ENCODE measurements around the gene SNX20. TPM values are rescaled to one million over a fixed set of nuclear protein-coding genes. Genes with fewer than 3 reads are reported as not detected.
A peak's percentile ranks its signal among the peaks of the same experiment; 100 is the strongest.

Gene SNX20
- total RNA-seq, 1 donor from 2014 or later = 34.9 TPM

DNA sequence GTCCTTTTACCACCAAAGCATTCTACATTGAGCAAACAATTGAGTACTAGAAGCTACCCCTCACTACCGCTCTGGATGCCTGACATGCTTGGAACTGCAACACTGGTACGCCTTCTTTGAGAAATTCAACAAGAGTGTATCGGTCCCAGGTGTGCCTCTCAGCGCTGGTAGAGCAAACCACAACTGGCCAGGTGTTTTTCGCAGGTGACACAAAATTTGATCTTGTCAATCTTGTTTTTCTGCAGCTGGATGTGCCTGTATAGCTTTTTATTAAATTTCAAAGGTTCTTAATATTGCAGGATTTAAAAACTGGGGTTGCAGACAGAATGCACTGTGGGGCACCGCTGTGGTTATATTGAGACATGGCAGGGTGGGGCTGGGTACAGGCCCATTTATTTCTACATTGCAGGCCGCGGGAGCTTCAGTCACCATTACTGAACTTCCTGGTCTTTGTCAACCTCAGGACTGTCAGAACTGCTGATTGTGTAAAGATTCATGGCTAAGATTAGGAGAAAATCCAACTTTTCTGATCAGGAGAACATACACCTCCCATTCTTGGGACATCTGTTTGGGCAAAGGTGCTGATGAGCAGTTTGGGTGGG, 4.5 kb upstream of the SNX20 start:
- Mint-ChIP-seq H3K4me1 (ENCODE audit: low read depth) (peaks cover 56% of the 10 kb centered on the region), H3K36me3 (ENCODE audit: low read depth) (peaks cover 3% of the 10 kb centered on the region), H3K27me3 (ENCODE audit: low read depth) (no peaks in the 10 kb centered on the region), H3K9me3 (no peaks in the 10 kb centered on the region), H3K27ac (peak overlapping the region; percentile 86), H3K4me3 (ENCODE audit: low read depth) (no peak overlapping the region)
- intact Hi-C loops (cut with micrococcal nuclease) = loop anchor here (1.0 to 2.0 kb wide), 2 partner anchors 13 to 23 kb away; no protein-coding TSS in a partner anchor
- no peak for DNase-seq (ENCODE audit: low spot score)

DNA sequence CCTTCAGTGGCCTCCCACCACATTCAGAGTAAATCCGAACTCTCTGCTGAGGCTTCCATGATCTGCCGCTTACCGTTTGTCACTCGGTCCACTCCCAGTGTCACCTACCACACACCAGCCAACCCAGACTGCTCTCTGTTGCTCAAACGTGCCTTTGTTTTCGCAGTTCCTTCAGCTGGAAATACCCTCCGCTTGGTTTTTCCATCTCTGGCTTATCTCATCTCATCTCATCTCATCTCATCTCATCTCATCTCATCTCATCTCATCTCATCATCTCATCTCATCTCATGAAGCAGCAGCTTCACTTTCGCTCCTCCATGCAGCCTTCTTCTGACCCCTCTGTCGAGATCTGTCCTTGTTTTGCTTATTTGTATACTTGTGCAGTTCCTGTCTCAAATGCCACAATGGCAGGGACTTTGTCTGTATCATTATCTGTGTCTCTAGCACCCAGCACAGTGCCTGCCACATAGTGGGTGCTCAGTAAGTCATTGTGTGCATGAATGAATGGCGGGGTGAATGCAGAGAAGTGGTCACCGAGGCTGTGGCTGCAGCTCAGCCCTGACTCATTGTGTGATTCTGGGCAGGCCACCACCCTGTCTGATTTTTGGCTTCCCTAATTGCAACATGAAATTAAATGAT, 3.8 kb upstream of the SNX20 start:
- Mint-ChIP-seq H3K36me3 (ENCODE audit: low read depth) (peaks cover 6% of the 10 kb centered on the region), H3K9me3 (no peaks in the 10 kb centered on the region), H3K4me1 (ENCODE audit: low read depth) (peaks cover 58% of the 10 kb centered on the region), H3K27me3 (ENCODE audit: low read depth) (no peaks in the 10 kb centered on the region), H3K4me3 (ENCODE audit: low read depth) (peak overlapping the region; percentile 48), H3K27ac (peak overlapping the region; percentile 86)
- intact Hi-C loops (cut with micrococcal nuclease) = loop anchor here (1.0 to 2.0 kb wide), 3 partner anchors 13 to 62 kb away; no protein-coding TSS in a partner anchor
- no peak for DNase-seq (ENCODE audit: low spot score)

DNA sequence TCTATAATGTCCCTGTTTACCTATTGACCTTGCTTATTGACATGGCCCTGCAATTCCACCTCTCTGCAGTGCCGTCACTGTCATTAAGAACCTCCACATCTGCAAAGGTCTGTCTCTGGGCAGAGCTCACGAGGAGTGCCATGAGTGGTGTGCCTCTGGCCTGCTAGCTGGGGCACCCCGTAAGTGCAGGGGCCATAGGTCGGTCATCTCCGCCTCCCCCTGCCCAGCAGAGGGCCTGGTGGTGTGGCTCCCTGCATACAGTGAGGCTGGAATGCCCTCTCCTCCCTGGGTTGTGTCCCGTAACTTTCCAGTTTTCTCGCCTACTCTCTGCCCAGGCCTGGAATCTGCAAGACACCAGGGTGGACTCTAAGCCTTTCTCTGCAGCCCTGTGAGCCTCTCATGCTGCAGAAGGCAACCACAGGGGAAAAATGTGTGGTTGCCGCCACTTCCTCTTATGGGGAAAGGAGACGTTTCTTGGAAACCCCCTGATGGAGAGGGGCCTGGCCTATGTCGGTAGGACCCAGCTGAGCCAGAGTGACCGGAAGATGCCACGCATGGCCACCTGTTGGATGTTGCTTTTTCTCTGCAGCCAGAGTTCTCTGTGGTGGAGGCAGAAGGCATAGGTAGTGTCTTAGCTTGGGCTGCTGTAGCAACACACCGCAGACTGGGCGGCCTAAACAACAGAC, 2.7 kb upstream of the SNX20 start:
- Mint-ChIP-seq H3K27me3 (ENCODE audit: low read depth) (no peaks in the 10 kb centered on the region), H3K9me3 (no peaks in the 10 kb centered on the region), H3K4me3 (ENCODE audit: low read depth) (peak overlapping the region; percentile 45), H3K27ac (peak overlapping the region; percentile 86), H3K4me1 (ENCODE audit: low read depth) (peaks cover 58% of the 10 kb centered on the region), H3K36me3 (ENCODE audit: low read depth) (peaks cover 12% of the 10 kb centered on the region)
- intact Hi-C loops (cut with micrococcal nuclease) = loop anchor here (1.0 to 2.0 kb wide), 3 partner anchors 17 to 63 kb away; no protein-coding TSS in a partner anchor
- peak; percentile 61 for DNase-seq (ENCODE audit: low spot score)

DNA sequence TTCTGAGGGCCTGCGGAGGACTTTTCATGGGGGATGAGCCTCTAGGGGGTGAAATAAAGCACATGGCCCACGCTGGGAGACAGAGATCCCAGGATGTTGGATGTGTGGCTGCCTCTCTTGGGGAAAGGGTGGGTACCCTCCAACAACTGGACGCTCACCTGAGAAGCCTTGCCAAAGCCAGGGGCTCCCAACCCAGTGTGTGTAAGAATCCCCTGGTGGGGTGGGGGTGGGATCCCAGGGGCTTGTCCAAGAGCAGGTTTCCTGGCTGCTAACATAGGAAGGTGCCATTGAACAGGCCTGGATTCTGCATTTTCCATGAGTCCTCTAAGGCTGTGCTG, 587 bp downstream of the SNX20 start:
- H3K9me3 Mint-ChIP-seq = no peaks in the 10 kb centered on the region
- peak overlapping the region; percentile 87 for H3K4me3 Mint-ChIP-seq (ENCODE audit: low read depth)
- H3K27me3 Mint-ChIP-seq (ENCODE audit: low read depth) = no peaks in the 10 kb centered on the region
- DNase-seq (ENCODE audit: low spot score) = no peak
- H3K36me3 Mint-ChIP-seq (ENCODE audit: low read depth) = peaks cover 45% of the 10 kb centered on the region
- peaks cover 77% of the 10 kb centered on the region for H3K4me1 Mint-ChIP-seq (ENCODE audit: low read depth)
- peak overlapping the region; percentile 77 for H3K27ac Mint-ChIP-seq
- intact Hi-C loops (cut with micrococcal nuclease) = no loop called here

DNA sequence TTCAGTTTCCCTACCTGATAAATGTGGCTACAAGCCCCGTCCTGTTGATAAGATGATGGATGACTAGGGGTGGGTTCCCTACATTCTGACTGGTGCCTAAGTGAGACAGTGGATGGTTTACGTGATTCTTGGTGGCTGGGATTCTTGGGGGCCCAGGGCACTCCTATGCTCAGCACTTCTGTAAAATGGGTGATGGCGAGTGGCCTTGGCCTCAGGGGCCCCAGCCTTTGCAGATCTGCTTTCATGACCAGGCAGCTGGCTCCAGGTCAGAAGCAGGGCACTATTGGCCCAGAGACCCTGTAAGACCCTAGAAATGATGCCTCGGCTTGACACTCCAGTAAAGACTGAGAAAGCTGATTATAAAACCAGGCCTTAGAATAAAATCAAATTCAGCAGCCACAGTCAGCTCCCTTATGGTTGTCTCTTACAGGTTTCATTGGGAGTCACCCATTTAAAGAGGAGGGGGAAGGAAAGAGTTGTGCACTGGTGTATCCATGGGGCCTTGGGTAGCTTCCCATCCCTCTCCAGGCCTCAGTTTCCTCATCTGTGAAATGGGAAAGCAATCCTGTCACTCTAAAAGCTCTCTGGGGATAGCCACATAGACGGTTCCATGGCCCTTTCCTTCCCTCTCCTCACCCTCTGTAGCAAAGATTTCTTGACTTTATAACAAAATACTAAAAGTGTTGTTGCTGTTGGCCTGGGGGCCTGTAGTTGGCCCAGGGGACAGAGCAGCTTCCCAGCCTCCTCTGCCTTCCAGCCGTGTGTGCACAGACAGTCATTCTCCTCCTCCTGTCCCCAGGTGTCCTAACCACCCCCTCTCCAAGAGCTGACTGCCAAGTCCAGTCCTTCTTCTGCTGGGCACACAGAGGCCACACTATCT, 1.2 kb downstream of the SNX20 start:
- H3K27ac Mint-ChIP-seq = peak overlapping the region; percentile 77
- DNase-seq (ENCODE audit: low spot score) = no peak
- H3K27me3 Mint-ChIP-seq (ENCODE audit: low read depth) = no peaks in the 10 kb centered on the region
- intact Hi-C loops (cut with micrococcal nuclease) = no loop called here
- H3K36me3 Mint-ChIP-seq (ENCODE audit: low read depth) = peaks cover 50% of the 10 kb centered on the region
- H3K4me1 Mint-ChIP-seq (ENCODE audit: low read depth) = peaks cover 71% of the 10 kb centered on the region
- H3K4me3 Mint-ChIP-seq (ENCODE audit: low read depth) = peak overlapping the region; percentile 87
- no peaks in the 10 kb centered on the region for H3K9me3 Mint-ChIP-seq

DNA sequence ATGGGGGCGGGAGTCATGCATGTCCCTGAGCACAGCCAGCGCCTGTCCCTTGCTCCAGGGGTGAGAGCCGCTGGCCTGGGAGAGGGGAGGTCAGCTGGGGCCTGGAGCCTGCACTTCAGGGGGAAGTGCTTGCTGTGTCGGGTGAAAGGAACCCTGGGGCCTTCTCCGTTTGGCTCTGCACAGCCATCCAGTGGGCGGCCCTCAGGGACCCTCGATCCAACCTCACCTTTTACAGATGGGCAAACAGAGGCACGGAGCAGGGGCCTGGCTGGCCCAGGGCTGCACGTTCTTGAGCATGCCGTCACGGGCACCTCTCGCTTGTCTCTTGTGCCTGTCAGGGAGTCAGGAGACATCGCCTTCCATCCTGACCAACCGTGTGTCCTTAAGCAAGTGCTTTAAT, 1.8 kb downstream of the SNX20 start:
- Mint-ChIP-seq H3K36me3 (ENCODE audit: low read depth) (peaks cover 55% of the 10 kb centered on the region), H3K4me1 (ENCODE audit: low read depth) (peaks cover 64% of the 10 kb centered on the region), H3K9me3 (no peaks in the 10 kb centered on the region), H3K27me3 (ENCODE audit: low read depth) (no peaks in the 10 kb centered on the region), H3K27ac (peak overlapping the region; percentile 80), H3K4me3 (ENCODE audit: low read depth) (peak overlapping the region; percentile 87)
- intact Hi-C loops (cut with micrococcal nuclease) = no loop called here
- DNase-seq (ENCODE audit: low spot score) = no peak

DNA sequence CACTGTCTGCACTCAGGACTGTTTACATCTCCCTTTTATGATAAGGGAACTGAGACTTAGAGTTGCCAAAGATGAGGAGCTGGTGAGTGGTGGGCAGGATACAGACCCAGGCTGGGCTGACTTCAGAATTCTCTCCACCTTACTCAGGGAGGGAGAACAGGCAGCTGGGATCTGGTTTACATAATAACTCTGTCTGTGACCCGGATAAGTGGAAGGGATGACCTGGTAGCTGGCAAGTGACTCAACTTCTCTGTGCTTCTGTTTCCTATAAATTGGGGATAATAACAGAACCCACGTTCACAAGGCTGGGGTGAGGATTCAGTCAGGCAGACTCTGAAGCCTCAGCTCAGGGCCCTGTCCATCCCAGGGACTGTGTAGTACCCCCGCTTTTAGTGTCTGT, 2.6 kb downstream of the SNX20 start:
- H3K27ac Mint-ChIP-seq = peak overlapping the region; percentile 80
- H3K27me3 Mint-ChIP-seq (ENCODE audit: low read depth) = no peaks in the 10 kb centered on the region
- H3K4me1 Mint-ChIP-seq (ENCODE audit: low read depth) = peaks cover 57% of the 10 kb centered on the region
- peak overlapping the region; percentile 68 for H3K4me3 Mint-ChIP-seq (ENCODE audit: low read depth)
- H3K36me3 Mint-ChIP-seq (ENCODE audit: low read depth) = peaks cover 62% of the 10 kb centered on the region
- no peak for DNase-seq (ENCODE audit: low spot score)
- intact Hi-C loops (cut with micrococcal nuclease) = no loop called here
- H3K9me3 Mint-ChIP-seq = peaks cover 3% of the 10 kb centered on the region

DNA sequence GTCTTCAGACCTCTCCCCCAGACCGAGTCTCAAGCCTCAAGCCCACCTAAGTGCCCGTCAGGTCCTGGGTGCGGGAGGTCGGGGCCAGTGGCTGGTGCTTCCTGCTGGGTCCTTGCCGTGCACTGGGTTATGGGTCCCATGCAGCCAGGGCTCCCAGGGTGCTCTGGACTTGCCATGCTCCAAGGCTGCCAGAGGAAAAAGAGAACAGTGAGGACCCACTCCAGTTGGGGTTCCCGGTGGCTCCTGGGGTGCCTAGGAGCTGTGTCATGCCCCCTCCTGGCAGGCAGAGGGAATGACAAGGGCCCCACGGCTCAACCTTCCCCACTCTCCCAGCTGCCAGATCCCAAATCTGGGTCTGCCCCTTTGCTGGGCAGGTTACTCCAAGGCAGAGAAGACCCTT, 3.8 kb downstream of the SNX20 start:
- intact Hi-C loops (cut with micrococcal nuclease) = no loop called here
- Mint-ChIP-seq H3K4me1 (ENCODE audit: low read depth) (peaks cover 45% of the 10 kb centered on the region), H3K9me3 (peaks cover 13% of the 10 kb centered on the region), H3K27me3 (ENCODE audit: low read depth) (no peaks in the 10 kb centered on the region), H3K27ac (peak overlapping the region; percentile 14), H3K36me3 (ENCODE audit: low read depth) (peaks cover 73% of the 10 kb centered on the region), H3K4me3 (ENCODE audit: low read depth) (no peak overlapping the region)
- no peak for DNase-seq (ENCODE audit: low spot score)

DNA sequence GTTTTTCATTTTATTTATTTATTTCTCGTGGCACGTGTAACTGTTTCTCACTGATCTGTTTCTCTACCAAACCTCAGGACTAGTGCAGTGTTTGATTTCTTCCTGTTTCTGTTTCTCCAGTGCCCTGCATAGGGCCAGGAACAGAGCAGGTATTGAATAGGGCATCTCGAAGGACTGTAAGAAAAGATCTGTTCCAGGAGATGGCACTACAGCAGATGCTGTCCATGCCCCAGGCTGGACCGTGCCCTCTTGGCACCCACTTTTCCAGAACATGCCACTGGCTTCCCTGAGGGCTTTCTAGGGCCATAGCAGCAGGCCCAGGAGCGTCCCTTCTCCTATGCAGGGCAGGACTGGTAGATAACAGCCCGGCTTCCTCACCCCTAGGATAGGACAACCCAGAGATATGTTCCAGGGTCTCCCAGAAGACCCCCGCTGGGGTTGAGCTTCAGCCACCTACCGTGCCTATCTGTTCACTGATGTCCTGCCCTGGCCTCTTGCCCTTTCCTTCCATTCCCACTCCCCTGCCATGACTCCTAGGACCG, 4.4 kb downstream of the SNX20 start:
- peaks cover 79% of the 10 kb centered on the region for H3K36me3 Mint-ChIP-seq (ENCODE audit: low read depth)
- peak overlapping the region; percentile 14 for H3K27ac Mint-ChIP-seq
- H3K27me3 Mint-ChIP-seq (ENCODE audit: low read depth) = no peaks in the 10 kb centered on the region
- no peak overlapping the region for H3K4me3 Mint-ChIP-seq (ENCODE audit: low read depth)
- DNase-seq (ENCODE audit: low spot score) = no peak
- peaks cover 19% of the 10 kb centered on the region for H3K9me3 Mint-ChIP-seq
- peaks cover 41% of the 10 kb centered on the region for H3K4me1 Mint-ChIP-seq (ENCODE audit: low read depth)
- intact Hi-C loops (cut with micrococcal nuclease) = no loop called here

DNA sequence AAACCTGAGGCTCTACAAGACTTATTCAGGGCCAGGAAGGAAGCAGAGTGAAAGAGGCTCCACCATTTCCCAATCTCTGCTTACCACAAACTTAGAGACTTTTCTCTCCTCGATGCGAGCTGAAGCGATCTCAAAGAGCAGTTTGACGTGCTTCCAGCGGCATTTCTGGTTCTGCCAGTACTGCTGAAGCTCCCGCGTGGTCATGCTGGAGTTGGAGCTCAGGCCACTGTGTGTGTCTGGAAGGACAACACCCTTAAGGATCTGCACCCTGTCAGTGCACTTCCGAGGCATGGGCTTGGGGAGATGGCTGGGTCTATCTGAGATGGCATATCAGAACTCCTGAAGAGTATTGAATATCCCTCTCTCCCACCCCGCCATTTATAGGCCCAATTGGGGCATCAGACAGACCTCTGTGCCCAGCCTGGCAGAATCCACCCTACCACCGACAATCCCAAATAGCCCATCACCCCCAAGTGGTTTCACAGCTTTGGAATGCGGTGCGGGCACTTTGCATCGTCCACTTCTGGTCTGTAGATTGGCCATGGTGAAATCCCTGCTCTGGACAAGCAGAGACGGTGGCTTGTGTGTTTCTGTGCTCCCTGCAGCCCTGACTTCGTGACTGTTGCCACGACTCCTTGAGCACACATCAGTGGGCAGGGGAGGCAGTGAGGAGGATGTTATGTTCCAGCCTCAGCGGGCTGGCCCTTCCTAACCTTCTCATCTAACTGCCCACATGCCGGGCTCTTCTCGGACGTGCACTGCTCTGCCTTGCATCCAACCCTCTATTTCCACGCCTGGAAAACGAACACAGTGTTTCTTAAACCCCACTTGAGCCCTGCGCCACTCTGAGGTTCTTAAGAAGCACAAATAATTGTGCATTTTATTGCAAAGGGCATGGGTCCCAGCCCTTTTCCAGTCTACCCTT, 5.2 kb downstream of the SNX20 start:
- H3K4me3 Mint-ChIP-seq (ENCODE audit: low read depth) = no peak overlapping the region
- H3K27ac Mint-ChIP-seq = peak overlapping the region; percentile 40
- peaks cover 87% of the 10 kb centered on the region for H3K36me3 Mint-ChIP-seq (ENCODE audit: low read depth)
- intact Hi-C loops (cut with micrococcal nuclease) = no loop called here
- no peaks in the 10 kb centered on the region for H3K27me3 Mint-ChIP-seq (ENCODE audit: low read depth)
- peaks cover 41% of the 10 kb centered on the region for H3K4me1 Mint-ChIP-seq (ENCODE audit: low read depth)
- peaks cover 24% of the 10 kb centered on the region for H3K9me3 Mint-ChIP-seq
- DNase-seq (ENCODE audit: low spot score) = no peak

DNA sequence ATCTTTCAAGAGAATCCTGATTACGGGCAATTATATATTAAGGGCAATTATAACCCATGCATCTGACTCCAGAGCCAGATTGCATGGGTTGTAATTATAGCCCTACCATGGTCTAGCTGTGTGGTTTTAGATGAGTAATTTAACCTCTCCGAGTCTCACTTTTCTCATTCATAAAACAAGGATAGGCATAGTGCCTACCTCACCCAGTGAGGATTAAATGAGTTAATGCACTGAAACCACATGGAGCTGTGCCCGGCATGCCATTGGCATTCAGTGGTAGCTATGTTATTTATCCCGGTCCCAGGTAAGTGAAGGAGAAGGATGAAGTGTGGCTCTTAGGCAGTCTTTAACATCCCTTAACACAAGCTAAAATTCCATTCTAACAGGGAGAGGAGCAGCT, 6.3 kb downstream of the SNX20 start:
- H3K4me3 Mint-ChIP-seq (ENCODE audit: low read depth) = no peak overlapping the region
- H3K27ac Mint-ChIP-seq = no peak overlapping the region
- DNase-seq (ENCODE audit: low spot score) = no peak
- peaks cover 95% of the 10 kb centered on the region for H3K36me3 Mint-ChIP-seq (ENCODE audit: low read depth)
- H3K4me1 Mint-ChIP-seq (ENCODE audit: low read depth) = peaks cover 39% of the 10 kb centered on the region
- intact Hi-C loops (cut with micrococcal nuclease) = no loop called here
- H3K9me3 Mint-ChIP-seq = peaks cover 24% of the 10 kb centered on the region
- no peaks in the 10 kb centered on the region for H3K27me3 Mint-ChIP-seq (ENCODE audit: low read depth)

Data from activated T-helper 2 cell treated with anti-CD3 and anti-CD28 coated beads, Interferon-gamma antibody, Interleukin-2, Interleukin-4, amounts not matched to agents 10 μg/mL and 5 μg/mL and 100 μg/mL, durations not matched to agents 14 hours and 24 hours and 36 hours (primary cell).